ENCODE data around the gene NKX6-2.
"Not testable (repeated sequence)": the region's sequence is repeated elsewhere in the genome, so short reads cannot be mapped to it uniquely, and the experiment has no call there.

NKX6-2 gene

GRCh38 chr10:132746801-132747625 is 38.9 kb downstream of the NKX6-2 start:
- H3K9ac ChIP-seq (ENCODE audit: low read depth in 1 of 2, low read length in 2 of 2) = no peak overlapping the region

GRCh38 chr10:132746386-132746785 is 39.6 kb downstream of the NKX6-2 start:
- peaks cover 0 to 6% of the 10 kb centered on the region in 2 donors for H3K4me1 ChIP-seq (ENCODE audit: control insufficient read depth in 2 of 2, insufficient read depth in 2 of 2, low read length in 2 of 2)
- H3K36me3 ChIP-seq (ENCODE audit: control insufficient read depth in 2 of 2, insufficient read depth in 2 of 2, low read length in 2 of 2) = peaks cover 2 to 7% of the 10 kb centered on the region in 2 donors
- no peaks in the 10 kb centered on the region for H3K27me3 ChIP-seq (ENCODE audit: control insufficient read depth in 2 of 2, insufficient read depth in 2 of 2, low read length in 2 of 2)
- no peak overlapping the region for H3K27ac ChIP-seq (ENCODE audit: low read depth in 2 of 2, low read length in 2 of 2)
- no peaks in the 10 kb centered on the region for H3K9me3 ChIP-seq (ENCODE audit: control insufficient read depth in 2 of 2, low read length in 2 of 2)
- H3K9ac ChIP-seq (ENCODE audit: low read depth in 1 of 2, low read length in 2 of 2) = no peak overlapping the region
- no peak overlapping the region for H3K4me3 ChIP-seq (ENCODE audit: low read length in 2 of 2)

More at GRCh38 chr10:132746801-132747625, 38.9 kb downstream of the NKX6-2 start:
- Histone ChIP-seq H3K9me3 (ENCODE audit: control insufficient read depth in 2 of 2, low read length in 2 of 2) (no peaks in the 10 kb centered on the region), H3K4me1 (ENCODE audit: control insufficient read depth in 2 of 2, insufficient read depth in 2 of 2, low read length in 2 of 2) (peaks cover 0 to under 1% of the 10 kb centered on the region in 2 donors), H3K36me3 (ENCODE audit: control insufficient read depth in 2 of 2, insufficient read depth in 2 of 2, low read length in 2 of 2) (peaks cover 2 to 7% of the 10 kb centered on the region in 2 donors), H3K27ac (ENCODE audit: low read depth in 2 of 2, low read length in 2 of 2) (no peak overlapping the region), H3K27me3 (ENCODE audit: control insufficient read depth in 2 of 2, insufficient read depth in 2 of 2, low read length in 2 of 2) (no peaks in the 10 kb centered on the region), H3K4me3 (ENCODE audit: low read length in 2 of 2) (no peak overlapping the region)

GRCh38 chr10:132745971-132746370 is 40.0 kb downstream of the NKX6-2 start:
- no peak overlapping the region for H3K27ac ChIP-seq (ENCODE audit: low read depth in 2 of 2, low read length in 2 of 2)
- no peak overlapping the region for H3K9ac ChIP-seq (ENCODE audit: low read depth in 1 of 2, low read length in 2 of 2)
- no peaks in the 10 kb centered on the region for H3K27me3 ChIP-seq (ENCODE audit: control insufficient read depth in 2 of 2, insufficient read depth in 2 of 2, low read length in 2 of 2)
- H3K4me3 ChIP-seq (ENCODE audit: low read length in 2 of 2) = no peak overlapping the region
- H3K9me3 ChIP-seq (ENCODE audit: control insufficient read depth in 2 of 2, low read length in 2 of 2) = no peaks in the 10 kb centered on the region
- peaks cover 3 to 10% of the 10 kb centered on the region in 2 donors for H3K4me1 ChIP-seq (ENCODE audit: control insufficient read depth in 2 of 2, insufficient read depth in 2 of 2, low read length in 2 of 2)
- H3K36me3 ChIP-seq (ENCODE audit: control insufficient read depth in 2 of 2, insufficient read depth in 2 of 2, low read length in 2 of 2) = peaks cover 2 to 7% of the 10 kb centered on the region in 2 donors

- Histone ChIP-seq H3K4me3 (ENCODE audit: low read length in 2 of 2) (no peak overlapping the region), H3K27me3 (ENCODE audit: control insufficient read depth in 2 of 2, insufficient read depth in 2 of 2, low read length in 2 of 2) (no peaks in the 10 kb centered on the region), H3K9me3 (ENCODE audit: control insufficient read depth in 2 of 2, low read length in 2 of 2) (no peaks in the 10 kb centered on the region), H3K9ac (ENCODE audit: low read depth in 1 of 2, low read length in 2 of 2) (no peak overlapping the region), H3K36me3 (ENCODE audit: control insufficient read depth in 2 of 2, insufficient read depth in 2 of 2, low read length in 2 of 2) (peaks cover 2 to 7% of the 10 kb centered on the region in 2 donors), H3K4me1 (ENCODE audit: control insufficient read depth in 2 of 2, insufficient read depth in 2 of 2, low read length in 2 of 2) (peaks cover 4 to 14% of the 10 kb centered on the region in 2 donors), H3K27ac (ENCODE audit: low read depth in 2 of 2, low read length in 2 of 2) (no peak overlapping the region)
These were observed 40.4 kb downstream of the NKX6-2 start for GRCh38 chr10:132745511-132745910.

- Histone ChIP-seq H3K9ac (ENCODE audit: low read depth in 1 of 2, low read length in 2 of 2) (no peak overlapping the region), H3K27me3 (ENCODE audit: control insufficient read depth in 2 of 2, insufficient read depth in 2 of 2, low read length in 2 of 2) (no peaks in the 10 kb centered on the region), H3K36me3 (ENCODE audit: control insufficient read depth in 2 of 2, insufficient read depth in 2 of 2, low read length in 2 of 2) (peaks cover 0 to 3% of the 10 kb centered on the region in 2 donors), H3K4me3 (ENCODE audit: low read length in 2 of 2) (no peak overlapping the region), H3K4me1 (ENCODE audit: control insufficient read depth in 2 of 2, insufficient read depth in 2 of 2, low read length in 2 of 2) (peaks cover 9 to 18% of the 10 kb centered on the region in 2 donors), H3K27ac (ENCODE audit: low read depth in 2 of 2, low read length in 2 of 2) (no peak overlapping the region), H3K9me3 (ENCODE audit: control insufficient read depth in 2 of 2, low read length in 2 of 2) (no peaks in the 10 kb centered on the region)
These were observed 41.1 kb downstream of the NKX6-2 start for GRCh38 chr10:132744839-132745238.

- Histone ChIP-seq H3K27me3 (ENCODE audit: control insufficient read depth in 2 of 2, insufficient read depth in 2 of 2, low read length in 2 of 2) (no peaks in the 10 kb centered on the region), H3K4me1 (ENCODE audit: control insufficient read depth in 2 of 2, insufficient read depth in 2 of 2, low read length in 2 of 2) (peaks cover 9 to 18% of the 10 kb centered on the region in 2 donors), H3K9ac (ENCODE audit: low read depth in 1 of 2, low read length in 2 of 2) (no peak overlapping the region), H3K27ac (ENCODE audit: low read depth in 2 of 2, low read length in 2 of 2) (no peak overlapping the region), H3K4me3 (ENCODE audit: low read length in 2 of 2) (no peak overlapping the region), H3K9me3 (ENCODE audit: control insufficient read depth in 2 of 2, low read length in 2 of 2) (no peaks in the 10 kb centered on the region), H3K36me3 (ENCODE audit: control insufficient read depth in 2 of 2, insufficient read depth in 2 of 2, low read length in 2 of 2) (no peaks in the 10 kb centered on the region)
These were observed 41.9 kb downstream of the NKX6-2 start for GRCh38 chr10:132743925-132744490.

GRCh38 chr10:132743196-132743924 is 42.6 kb downstream of the NKX6-2 start:
- H3K36me3 ChIP-seq (ENCODE audit: control insufficient read depth in 2 of 2, insufficient read depth in 2 of 2, low read length in 2 of 2); H3K4me3 ChIP-seq (ENCODE audit: low read length in 2 of 2); H3K27ac ChIP-seq (ENCODE audit: low read depth in 2 of 2, low read length in 2 of 2); H3K27me3 ChIP-seq (ENCODE audit: control insufficient read depth in 2 of 2, insufficient read depth in 2 of 2, low read length in 2 of 2); H3K9ac ChIP-seq (ENCODE audit: low read depth in 1 of 2, low read length in 2 of 2); H3K9me3 ChIP-seq (ENCODE audit: control insufficient read depth in 2 of 2, low read length in 2 of 2): not testable (repeated sequence)
- peaks cover 9 to 18% of the 10 kb centered on the region in 2 donors for H3K4me1 ChIP-seq (ENCODE audit: control insufficient read depth in 2 of 2, insufficient read depth in 2 of 2, low read length in 2 of 2)

- no peak overlapping the region for H3K27ac ChIP-seq (ENCODE audit: low read depth in 2 of 2, low read length in 2 of 2)
- H3K36me3 ChIP-seq (ENCODE audit: control insufficient read depth in 2 of 2, insufficient read depth in 2 of 2, low read length in 2 of 2) = no peaks in the 10 kb centered on the region
- no peaks in the 10 kb centered on the region for H3K9me3 ChIP-seq (ENCODE audit: control insufficient read depth in 2 of 2, low read length in 2 of 2)
- no peaks in the 10 kb centered on the region for H3K27me3 ChIP-seq (ENCODE audit: control insufficient read depth in 2 of 2, insufficient read depth in 2 of 2, low read length in 2 of 2)
- H3K4me3 ChIP-seq (ENCODE audit: low read length in 2 of 2) = no peak overlapping the region
- H3K4me1 ChIP-seq (ENCODE audit: control insufficient read depth in 2 of 2, insufficient read depth in 2 of 2, low read length in 2 of 2) = peaks cover 9 to 18% of the 10 kb centered on the region in 2 donors
- H3K9ac ChIP-seq (ENCODE audit: low read depth in 1 of 2, low read length in 2 of 2) = no peak overlapping the region
These were observed 43.1 kb downstream of the NKX6-2 start for GRCh38 chr10:132742837-132743194.

- H3K36me3 ChIP-seq (ENCODE audit: control insufficient read depth in 2 of 2, insufficient read depth in 2 of 2, low read length in 2 of 2) = no peaks in the 10 kb centered on the region
These were observed 43.6 kb downstream of the NKX6-2 start for GRCh38 chr10:132742167-132742836.

More at GRCh38 chr10:132742167-132742836, 43.6 kb downstream of the NKX6-2 start:
- no peaks in the 10 kb centered on the region for H3K27me3 ChIP-seq (ENCODE audit: control insufficient read depth in 2 of 2, insufficient read depth in 2 of 2, low read length in 2 of 2)
- H3K9me3 ChIP-seq (ENCODE audit: control insufficient read depth in 2 of 2, low read length in 2 of 2) = no peaks in the 10 kb centered on the region
- no peak overlapping the region for H3K4me3 ChIP-seq (ENCODE audit: low read length in 2 of 2)
- H3K4me1 ChIP-seq (ENCODE audit: control insufficient read depth in 2 of 2, insufficient read depth in 2 of 2, low read length in 2 of 2) = peaks cover 9 to 18% of the 10 kb centered on the region in 2 donors
- H3K27ac ChIP-seq (ENCODE audit: low read depth in 2 of 2, low read length in 2 of 2) = no peak overlapping the region
- no peak overlapping the region for H3K9ac ChIP-seq (ENCODE audit: low read depth in 1 of 2, low read length in 2 of 2)
